ENCODE data around the gene HSDL1. TPM values are rescaled to one million over a fixed set of nuclear protein-coding genes. Genes with fewer than 3 reads are reported as not detected.

HSDL1 gene
- total RNA-seq, 1 donor from 2014 or later, result 15.3 TPM

- peak within 1 kb of the TSS; percentile 89 for H3K27ac Mint-ChIP-seq
- intact Hi-C loops (cut with micrococcal nuclease), result loop anchor here (1.0 to 10.0 kb wide), 10 partner anchors 42 to 840 kb away; partner anchors contain the start of genes DNAAF1, HSDL1, KIAA0513 and MEAK7
- peak; percentile 40 for TF ChIP-seq CTCF (IDR thresholded peaks at IDR 0.05)
- peak; percentile 93 for DNase-seq
- CTCF ChIA-PET, result interaction anchor here (0.6 to 2.9 kb wide), 16 partner anchors 11 to 825 kb away, joined by 3 to 44 read pairs (median 5); partner anchors contain the start of gene MBTPS1
- peak within 1 kb of the TSS; percentile 92 for H3K4me3 Mint-ChIP-seq
- no peaks in the 10 kb centered on the region for H3K27me3 Mint-ChIP-seq
- H3K9me3 Mint-ChIP-seq, result no peaks in the 10 kb centered on the region
- peaks cover 35% of the 10 kb centered on the region for H3K36me3 Mint-ChIP-seq (ENCODE audit: low read depth)
- peaks cover 18% of the 10 kb centered on the region for H3K4me1 Mint-ChIP-seq
- ATAC-seq (ENCODE audit: low read depth), result peak; percentile 99
- POLR2A ChIA-PET, result interaction anchor here (0.6 to 1.6 kb wide), 7 partner anchors 31 to 318 kb away, joined by 3 to 20 read pairs (median 3); partner anchors contain the start of genes DNAAF1, HSDL1 and MBTPS1
Measured at GRCh38 chr16:84186685-84187437, 41.9 kb upstream of the HSDL1 start, which contains the start of gene TAF1C. TAF1C (minus strand) TSS chr16:84187057; CDS start chr16:84184988, 2,069 bp downstream.

GRCh38 chr16:84184775-84185174, 39.8 kb upstream of the HSDL1 start:
- no peak overlapping the region for H3K27ac Mint-ChIP-seq
- peaks cover 49% of the 10 kb centered on the region for H3K36me3 Mint-ChIP-seq (ENCODE audit: low read depth)
- H3K4me3 Mint-ChIP-seq, result peak overlapping the region; percentile 92
- H3K4me1 Mint-ChIP-seq, result peaks cover 18% of the 10 kb centered on the region
- ATAC-seq (ENCODE audit: low read depth) (no peak), DNase-seq (no peak)
- ChIA-PET POLR2A (no interaction called here), CTCF (no interaction called here)
- intact Hi-C loops (cut with micrococcal nuclease), result loop anchor here (5.0 to 10.0 kb wide), 4 partner anchors 290 to 843 kb away; partner anchors contain the start of genes KIAA0513 and MLYCD
- TF ChIP-seq CTCF (IDR thresholded peaks at IDR 0.05), result no peak
- H3K9me3 Mint-ChIP-seq, result no peaks in the 10 kb centered on the region
- H3K27me3 Mint-ChIP-seq, result no peaks in the 10 kb centered on the region

- Mint-ChIP-seq H3K27ac (no peak overlapping the region), H3K4me1 (peaks cover 18% of the 10 kb centered on the region), H3K36me3 (ENCODE audit: low read depth) (peaks cover 52% of the 10 kb centered on the region), H3K27me3 (no peaks in the 10 kb centered on the region), H3K4me3 (no peak overlapping the region), H3K9me3 (no peaks in the 10 kb centered on the region)
- CTCF ChIA-PET, result no interaction called here
- TF ChIP-seq CTCF (IDR thresholded peaks at IDR 0.05), result no peak
- intact Hi-C loops (cut with micrococcal nuclease), result loop anchor here (10.0 kb wide), 1 partner anchor 289 kb away; the partner anchor contains the start of gene MLYCD
- DNase-seq (no peak), ATAC-seq (ENCODE audit: low read depth) (no peak)
- POLR2A ChIA-PET, result no interaction called here
Measured at GRCh38 chr16:84183911-84184591, 39.1 kb upstream of the HSDL1 start.

GRCh38 chr16:84183572-84183875, 38.5 kb upstream of the HSDL1 start:
- CTCF ChIA-PET, result interaction anchor here (0.8 kb wide), 1 partner anchor 98 kb away, joined by 3 read pairs; no protein-coding TSS in a partner anchor
- DNase-seq (no peak), ATAC-seq (ENCODE audit: low read depth) (no peak)
- Mint-ChIP-seq H3K36me3 (ENCODE audit: low read depth) (peaks cover 57% of the 10 kb centered on the region), H3K27me3 (no peaks in the 10 kb centered on the region), H3K4me1 (peaks cover 18% of the 10 kb centered on the region), H3K4me3 (no peak overlapping the region), H3K27ac (no peak overlapping the region), H3K9me3 (no peaks in the 10 kb centered on the region)
- POLR2A ChIA-PET, result no interaction called here
- TF ChIP-seq CTCF (IDR thresholded peaks at IDR 0.05), result no peak
- intact Hi-C loops (cut with micrococcal nuclease), result loop anchor here (10.0 kb wide), 1 partner anchor 289 kb away; the partner anchor contains the start of gene MLYCD

Data from activated B cell treated with CpG ODN at 0.5 μM for 24 hours (primary cell).